Bone marrow (tissue), 2 donors: ENCODE results near the gene NPTXR.

ENCODE experiments used
- DNase-seq, 2 donors: peaks; one replicate each; lab custom pipeline; 2025; lab: John Stamatoyannopoulos, UW

Gene NPTXR

DNA sequence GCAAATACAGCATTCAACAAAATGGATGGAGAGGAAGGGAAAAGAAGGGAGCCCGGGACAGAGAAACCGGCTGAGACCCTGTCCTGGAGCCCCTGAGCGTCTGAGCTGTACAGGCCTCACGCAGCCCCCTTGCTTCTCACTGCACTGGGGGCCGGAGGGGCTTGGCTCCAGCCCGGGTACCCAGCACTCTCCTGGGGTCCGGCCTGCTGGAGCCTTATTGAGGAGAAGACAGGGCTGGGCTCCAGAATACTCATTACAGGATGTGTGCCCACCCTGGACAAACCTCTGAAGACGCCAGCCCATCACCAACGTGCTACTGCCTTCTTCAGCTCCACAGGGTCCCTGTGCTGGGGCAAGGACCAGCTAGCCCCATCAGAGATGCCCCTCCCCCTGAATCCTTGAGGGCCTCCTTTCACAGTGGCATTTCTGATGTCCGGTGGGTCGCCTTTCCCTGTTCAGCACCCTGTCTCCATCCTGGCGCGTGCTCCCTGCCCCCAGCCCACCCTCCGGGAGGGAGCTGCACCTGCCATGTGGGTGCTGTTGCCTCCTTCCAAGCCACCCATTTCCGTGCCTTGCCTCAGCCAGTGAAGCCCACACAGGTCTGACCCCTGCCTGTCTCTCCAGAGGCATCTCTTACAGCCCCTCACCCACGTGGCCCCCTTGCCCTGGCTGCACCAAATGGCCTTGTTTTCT, 73.4 kb downstream of the NPTXR start:
- DNase-seq = no peak
